ENCODE data around the gene LGR4.
"Not testable (repeated sequence)": the region's sequence is repeated elsewhere in the genome, so short reads cannot be mapped to it uniquely, and the experiment has no call there.

LGR4 gene

DNA sequence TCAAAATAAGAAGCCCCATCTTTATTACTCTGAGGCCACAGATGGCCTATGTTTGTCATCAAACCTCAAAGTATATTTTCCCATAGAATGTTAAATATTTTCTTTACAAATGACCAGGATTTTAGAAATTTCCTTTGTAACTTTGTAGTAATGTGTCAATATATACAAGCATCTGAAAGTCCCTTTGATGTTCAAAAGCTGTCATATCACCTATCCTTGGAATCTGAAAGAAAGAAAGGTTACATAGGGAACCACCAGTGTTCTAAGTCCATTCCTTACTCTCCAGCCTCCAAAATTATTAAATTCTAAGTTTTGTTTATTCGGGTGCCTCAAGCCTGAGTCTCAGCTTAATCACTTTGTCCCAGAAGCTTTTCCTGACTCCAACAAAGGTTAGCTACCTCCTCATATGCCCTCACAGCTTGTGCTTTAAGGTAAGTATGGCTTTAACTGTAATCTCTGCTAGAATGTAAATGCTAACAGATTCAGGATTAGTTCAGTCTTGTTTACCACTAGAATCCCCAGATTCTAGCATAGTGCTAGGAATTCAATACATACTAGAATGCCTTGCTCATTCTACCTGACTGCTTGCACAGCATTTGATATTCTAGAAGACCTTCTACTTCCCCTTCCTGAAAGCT lies 141.8 kb downstream of the LGR4 start:
- Histone ChIP-seq H3K27ac (no peak overlapping the region), H3K36me3 (no peaks in the 10 kb centered on the region), H3K4me1 (ENCODE audit: control insufficient read depth in 1 of 2, insufficient read depth in 1 of 2, low read depth in 1 of 2, low read length in 1 of 2) (no peaks in the 10 kb centered on the region), H3K9me3 (no peaks in the 10 kb centered on the region), H3K4me3 (ENCODE audit: low read depth in 1 of 2, low read length in 1 of 2) (no peak overlapping the region), H3K27me3 (no peaks in the 10 kb centered on the region)
- no peak for TF ChIP-seq CTCF (IDR thresholded peaks at IDR 0.05)

DNA sequence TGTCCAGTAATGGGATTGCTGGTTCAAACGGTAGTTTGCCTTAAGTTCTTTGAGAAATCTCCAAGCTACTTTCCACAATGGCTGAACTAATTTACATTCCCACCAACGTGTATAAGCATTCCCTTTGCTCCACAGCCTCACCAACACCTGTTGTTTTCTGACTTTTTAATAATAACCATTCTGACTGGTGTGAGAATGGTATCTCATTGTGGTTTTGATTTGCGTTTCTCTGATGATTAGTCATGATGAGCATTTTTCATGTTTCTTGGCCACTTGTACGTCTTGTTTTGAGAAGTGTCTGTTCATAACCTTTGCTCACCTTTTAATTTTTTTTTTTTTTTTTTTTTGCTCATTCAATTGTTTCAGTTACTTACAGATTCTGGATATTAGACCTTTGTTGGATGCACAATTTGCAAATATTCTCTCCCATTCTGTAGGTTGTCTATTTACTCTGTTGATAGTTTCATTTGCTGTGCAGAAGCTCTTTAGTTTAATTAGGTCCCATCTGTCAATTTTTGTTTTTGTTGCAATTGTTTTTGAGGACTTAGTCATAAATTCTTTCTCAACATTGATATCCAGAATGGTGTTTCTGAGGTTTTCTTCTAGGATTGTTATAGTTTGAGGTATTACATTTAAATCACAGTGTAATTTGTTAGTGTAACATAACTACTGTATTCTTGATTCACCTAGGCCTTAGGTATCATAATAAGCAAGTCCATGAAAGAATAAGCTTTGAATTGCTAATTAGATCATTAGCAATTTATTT lies 142.5 kb downstream of the LGR4 start:
- no peaks in the 10 kb centered on the region for H3K36me3 ChIP-seq
- H3K27ac ChIP-seq = no peak overlapping the region
- no peaks in the 10 kb centered on the region for H3K9me3 ChIP-seq
- no peak overlapping the region for H3K4me3 ChIP-seq (ENCODE audit: low read depth in 1 of 2, low read length in 1 of 2)
- no peaks in the 10 kb centered on the region for H3K4me1 ChIP-seq (ENCODE audit: control insufficient read depth in 1 of 2, insufficient read depth in 1 of 2, low read depth in 1 of 2, low read length in 1 of 2)
- no peak for TF ChIP-seq CTCF (IDR thresholded peaks at IDR 0.05)
- no peaks in the 10 kb centered on the region for H3K27me3 ChIP-seq

- Histone ChIP-seq H3K27ac (no peak overlapping the region), H3K9me3 (no peaks in the 10 kb centered on the region), H3K4me3 (ENCODE audit: low read depth in 1 of 2, low read length in 1 of 2) (no peak overlapping the region), H3K4me1 (ENCODE audit: control insufficient read depth in 1 of 2, insufficient read depth in 1 of 2, low read depth in 1 of 2, low read length in 1 of 2) (no peaks in the 10 kb centered on the region), H3K36me3 (no peaks in the 10 kb centered on the region), H3K27me3 (no peaks in the 10 kb centered on the region)
- no peak for TF ChIP-seq CTCF (IDR thresholded peaks at IDR 0.05)
Observed at GRCh38 chr11:27328614-27329013, 144.0 kb downstream of the LGR4 start.

- not testable (repeated sequence) for H3K27me3 ChIP-seq; H3K4me3 ChIP-seq (ENCODE audit: low read depth in 1 of 2, low read length in 1 of 2); H3K9me3 ChIP-seq; H3K4me1 ChIP-seq (ENCODE audit: control insufficient read depth in 1 of 2, insufficient read depth in 1 of 2, low read depth in 1 of 2, low read length in 1 of 2); H3K36me3 ChIP-seq; H3K27ac ChIP-seq
Observed at GRCh38 chr11:27327064-27327463, 145.5 kb downstream of the LGR4 start.

DNA sequence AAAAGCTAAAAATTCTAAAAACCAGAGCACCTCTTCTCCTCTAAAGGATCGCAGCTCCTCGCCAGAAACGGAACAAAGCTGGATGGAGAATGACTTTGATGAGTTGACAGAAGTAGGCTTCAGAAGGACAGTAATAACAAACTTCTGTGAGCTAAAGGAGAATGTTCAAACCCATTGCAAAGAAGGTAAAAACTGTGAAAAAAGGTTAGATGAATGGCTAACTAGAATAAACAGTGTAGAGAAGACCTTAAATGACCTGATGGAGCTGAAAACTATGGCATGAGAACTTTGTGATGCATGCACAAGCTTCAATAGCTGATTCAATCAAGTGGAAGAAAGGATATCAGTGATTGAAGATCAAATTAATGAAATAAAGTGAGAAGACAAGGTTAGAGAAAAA lies 150.4 kb downstream of the LGR4 start:
- not testable (repeated sequence) for H3K27me3 ChIP-seq; H3K36me3 ChIP-seq; H3K4me3 ChIP-seq (ENCODE audit: low read depth in 1 of 2, low read length in 1 of 2); H3K4me1 ChIP-seq (ENCODE audit: control insufficient read depth in 1 of 2, insufficient read depth in 1 of 2, low read depth in 1 of 2, low read length in 1 of 2); H3K27ac ChIP-seq; H3K9me3 ChIP-seq

GRCh38 chr11:27321340-27321739 lies 151.2 kb downstream of the LGR4 start:
- not testable (repeated sequence) for H3K27me3 ChIP-seq; H3K27ac ChIP-seq; H3K4me3 ChIP-seq (ENCODE audit: low read depth in 1 of 2, low read length in 1 of 2); H3K9me3 ChIP-seq; H3K36me3 ChIP-seq; H3K4me1 ChIP-seq (ENCODE audit: control insufficient read depth in 1 of 2, insufficient read depth in 1 of 2, low read depth in 1 of 2, low read length in 1 of 2)

DNA sequence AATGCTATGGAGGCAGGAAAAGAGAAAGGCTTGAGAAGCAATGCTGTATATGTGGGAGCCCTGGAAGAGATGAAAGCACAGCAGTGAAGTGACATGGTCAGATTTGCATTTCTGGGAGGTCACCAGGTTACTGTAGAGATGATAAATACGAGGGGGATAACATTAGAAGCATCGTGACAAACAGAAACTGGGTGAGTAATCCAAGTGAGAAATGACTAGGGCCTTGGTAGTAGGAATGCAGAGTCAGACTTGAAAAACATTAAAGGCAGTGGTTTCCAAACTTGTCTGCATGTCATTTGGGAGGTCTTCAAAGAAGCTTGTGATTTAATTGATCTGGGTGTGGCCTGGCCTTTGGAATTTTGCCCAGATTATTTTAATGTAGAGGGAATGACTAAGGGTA lies 153.5 kb downstream of the LGR4 start:
- no peak for TF ChIP-seq CTCF (IDR thresholded peaks at IDR 0.05)

More for the DNA sequence above, 153.5 kb downstream of the LGR4 start:
- no peak overlapping the region for H3K27ac ChIP-seq
- no peaks in the 10 kb centered on the region for H3K4me1 ChIP-seq (ENCODE audit: control insufficient read depth in 1 of 2, insufficient read depth in 1 of 2, low read depth in 1 of 2, low read length in 1 of 2)
- H3K36me3 ChIP-seq = no peaks in the 10 kb centered on the region
- no peaks in the 10 kb centered on the region for H3K9me3 ChIP-seq
- no peaks in the 10 kb centered on the region for H3K27me3 ChIP-seq
- no peak overlapping the region for H3K4me3 ChIP-seq (ENCODE audit: low read depth in 1 of 2, low read length in 1 of 2)

All from neutrophil (primary cell).